Left lung (tissue), 10 donors: ENCODE data around the gene RYR2. TPM values are rescaled to one million over a fixed set of nuclear protein-coding genes. Genes with fewer than 3 reads are reported as not detected.

Source experiments
- ATAC-seq: fragments of 200-7000 bp; cut with Tn5 transposase; one replicate; pipeline ENCODE4 v1.9.1; 2020; ENCODE audit warnings: moderate library complexity
- DNase-seq, 4 donors: peaks; one replicate each; pipeline ENCODE4 v3.0.0-alpha.2; 2013 to 2020
- H3K27ac ChIP-seq, 2 donors: fragments of 200-600 bp; sonication (generic) in 1 of 2; one replicate each; pipeline versions ENCODE4 v1.5.0 to v1.8.0; 2020 to 2021
- H3K27me3 ChIP-seq, 2 donors: fragments of 200-600 bp; sonication (generic) in 1 of 2; one replicate each; pipeline versions ENCODE4 v1.5.0 to v1.8.0; 2020 to 2021
- H3K36me3 ChIP-seq, 2 donors: fragments of 200-600 bp; sonication (generic) in 1 of 2; one replicate each; pipeline versions ENCODE4 v1.5.0 to v1.8.0; 2020 to 2021
- H3K4me1 ChIP-seq, 2 donors: fragments of 200-600 bp; one replicate each; pipeline ENCODE4 v1.8.0; 2021
- H3K4me3 ChIP-seq, 2 donors: fragments of 200-600 bp; sonication (generic) in 1 of 2; one replicate each; pipeline versions ENCODE4 v1.5.0 to v1.8.0; 2020 to 2021; ENCODE audit warnings: mild to moderate bottlenecking in 1 of 2
- H3K9me3 ChIP-seq, 2 donors: fragments of 200-600 bp; sonication (generic) in 1 of 2; one replicate each; pipeline versions ENCODE4 v1.5.0 to v1.8.0; 2020 to 2021
- intact Hi-C, 2 donors: fragments of 100-400 bp; cut with DNase I; formaldehyde crosslinking; loops; one replicate each; pipeline versions ENCODE4 v1.11.2 to v1.14.2; 2022
- polyA plus RNA-seq, 6 donors: library from polyadenylated mRNA; unstranded; fragments of 120-200 nt; gene quantifications; one replicate each; pipeline ENCODE4 v1.2.1, GENCODE V29; 2013; ENCODE audit not compliant: insufficient read length in 6 of 6
- total RNA-seq, 2 donors: library from RNA; stranded (reverse); fragmentation: NEBNext Ultra II Directional; extraction: Animal tissue kit (Norgen Biotek cat#: 25700); gene quantifications; one replicate each; pipeline ENCODE4 v1.2.1, GENCODE V29; 2021
- TF ChIP-seq, protein P1 (sequence below), 2 donors: fragments of 200-600 bp; sonication (generic) in 1 of 2; IDR thresholded peaks; one replicate each; pipeline versions ENCODE4 v1.5.0 to v1.8.0; 2021; ENCODE audit warnings: antibody characterized with exemption in 2 of 2
- donor health status: DM: no; HTN: yes; CAD: no.
- donor health status: DM: no; HTN: no; CAD: no.

Gene RYR2
- total and polyA plus RNA-seq, 8 donors: 4.7 to 10.3 (median 7.6) TPM

- H3K36me3 ChIP-seq: no peaks in the 10 kb centered on the region
- no peaks in the 10 kb centered on the region for H3K4me1 ChIP-seq
- H3K27me3 ChIP-seq: no peaks in the 10 kb centered on the region
- no peaks in the 10 kb centered on the region for H3K9me3 ChIP-seq
- no peak for DNase-seq
- ATAC-seq: no peak
- intact Hi-C loops: no loop called here
- no peak overlapping the region for H3K4me3 ChIP-seq
- H3K27ac ChIP-seq: no peak overlapping the region
- TF ChIP-seq, protein P1, sequence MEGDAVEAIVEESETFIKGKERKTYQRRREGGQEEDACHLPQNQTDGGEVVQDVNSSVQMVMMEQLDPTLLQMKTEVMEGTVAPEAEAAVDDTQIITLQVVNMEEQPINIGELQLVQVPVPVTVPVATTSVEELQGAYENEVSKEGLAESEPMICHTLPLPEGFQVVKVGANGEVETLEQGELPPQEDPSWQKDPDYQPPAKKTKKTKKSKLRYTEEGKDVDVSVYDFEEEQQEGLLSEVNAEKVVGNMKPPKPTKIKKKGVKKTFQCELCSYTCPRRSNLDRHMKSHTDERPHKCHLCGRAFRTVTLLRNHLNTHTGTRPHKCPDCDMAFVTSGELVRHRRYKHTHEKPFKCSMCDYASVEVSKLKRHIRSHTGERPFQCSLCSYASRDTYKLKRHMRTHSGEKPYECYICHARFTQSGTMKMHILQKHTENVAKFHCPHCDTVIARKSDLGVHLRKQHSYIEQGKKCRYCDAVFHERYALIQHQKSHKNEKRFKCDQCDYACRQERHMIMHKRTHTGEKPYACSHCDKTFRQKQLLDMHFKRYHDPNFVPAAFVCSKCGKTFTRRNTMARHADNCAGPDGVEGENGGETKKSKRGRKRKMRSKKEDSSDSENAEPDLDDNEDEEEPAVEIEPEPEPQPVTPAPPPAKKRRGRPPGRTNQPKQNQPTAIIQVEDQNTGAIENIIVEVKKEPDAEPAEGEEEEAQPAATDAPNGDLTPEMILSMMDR (IDR thresholded peaks at IDR 0.05): no peak
Measured at GRCh38 chr1:237687804-237688203, 645.8 kb downstream of the RYR2 start.

DNA sequence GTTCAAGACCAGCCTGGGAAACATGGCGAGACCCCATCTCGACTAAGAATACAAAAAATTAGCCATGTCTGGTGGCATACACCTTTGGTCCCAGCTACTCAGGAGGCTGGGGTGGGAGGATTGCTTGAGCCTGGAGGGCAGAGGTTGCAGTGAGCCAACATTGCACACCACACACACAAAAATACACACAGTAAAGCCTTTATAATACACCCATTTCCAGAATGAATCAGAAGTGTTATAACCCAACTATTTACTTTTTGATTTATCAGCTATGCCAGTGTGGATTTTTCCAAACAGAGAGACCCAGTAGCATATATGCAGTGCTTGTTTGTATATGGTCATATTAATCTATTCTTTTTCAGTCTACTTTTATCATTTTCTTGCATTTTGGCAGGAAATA, 648.7 kb downstream of the RYR2 start:
- ATAC-seq (no peak), DNase-seq (no peak)
- no peak overlapping the region for H3K4me3 ChIP-seq
- no peaks in the 10 kb centered on the region for H3K27me3 ChIP-seq
- H3K4me1 ChIP-seq: no peaks in the 10 kb centered on the region
- no peaks in the 10 kb centered on the region for H3K36me3 ChIP-seq
- H3K27ac ChIP-seq: no peak overlapping the region
- no peaks in the 10 kb centered on the region for H3K9me3 ChIP-seq
- TF ChIP-seq, protein P1 (IDR thresholded peaks at IDR 0.05): no peak
- intact Hi-C loops: no loop called here

DNA sequence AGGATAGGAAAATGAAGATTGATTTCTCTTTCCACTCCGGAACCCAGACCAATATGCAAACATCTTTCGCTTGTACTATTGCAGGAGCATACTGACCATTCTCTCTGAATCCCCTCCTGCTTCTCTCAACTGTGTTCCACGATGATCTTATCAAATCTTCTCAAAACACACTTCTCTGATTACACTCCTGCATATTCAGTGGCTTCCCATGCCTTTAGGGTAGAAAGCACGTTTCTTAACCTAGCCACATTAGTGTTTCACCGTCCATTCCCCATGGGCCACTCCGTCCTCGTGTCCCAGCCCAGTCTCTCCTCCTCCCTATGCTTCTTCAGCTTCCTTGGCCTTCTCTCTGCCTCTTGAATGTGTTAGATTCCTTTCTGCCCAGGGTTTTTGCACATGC, 650.3 kb downstream of the RYR2 start:
- no peak overlapping the region for H3K27ac ChIP-seq
- H3K4me1 ChIP-seq: no peaks in the 10 kb centered on the region
- ATAC-seq (no peak), DNase-seq (no peak)
- H3K4me3 ChIP-seq: no peak overlapping the region
- H3K27me3 ChIP-seq: no peaks in the 10 kb centered on the region
- intact Hi-C loops: no loop called here
- TF ChIP-seq, protein P1 (IDR thresholded peaks at IDR 0.05): no peak
- H3K9me3 ChIP-seq: no peaks in the 10 kb centered on the region
- no peaks in the 10 kb centered on the region for H3K36me3 ChIP-seq

DNA sequence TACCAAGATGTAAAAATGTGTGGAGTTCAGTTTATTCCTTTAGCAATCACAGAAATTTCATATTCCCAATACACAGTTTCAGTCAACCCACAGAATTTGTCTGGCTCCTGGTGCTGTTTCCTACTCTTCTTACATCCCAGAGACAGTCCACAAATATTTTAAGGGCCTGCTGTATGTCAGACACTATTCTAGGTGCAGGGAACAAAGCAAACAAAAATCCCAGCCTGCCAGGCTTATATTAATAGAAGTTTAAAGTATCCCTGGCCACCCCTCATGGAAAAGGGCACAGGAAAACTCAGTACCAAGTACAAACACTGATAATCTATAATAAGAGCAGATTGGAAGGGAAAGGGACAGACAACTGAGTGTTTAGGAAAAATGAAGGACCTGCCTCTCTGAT, 653.9 kb downstream of the RYR2 start:
- Histone ChIP-seq H3K36me3 (no peaks in the 10 kb centered on the region), H3K27me3 (no peaks in the 10 kb centered on the region), H3K27ac (no peak overlapping the region), H3K9me3 (no peaks in the 10 kb centered on the region), H3K4me1 (no peaks in the 10 kb centered on the region), H3K4me3 (no peak overlapping the region)
- ATAC-seq (no peak), DNase-seq (no peak)
- TF ChIP-seq, protein P1 (IDR thresholded peaks at IDR 0.05): no peak
- intact Hi-C loops: no loop called here

- no peak for ATAC-seq
- H3K27ac ChIP-seq: no peak overlapping the region
Measured at GRCh38 chr1:237700181-237700580, 658.2 kb downstream of the RYR2 start.

More at GRCh38 chr1:237700181-237700580, 658.2 kb downstream of the RYR2 start:
- Histone ChIP-seq H3K9me3 (no peaks in the 10 kb centered on the region), H3K4me3 (no peak overlapping the region), H3K27me3 (no peaks in the 10 kb centered on the region), H3K4me1 (no peaks in the 10 kb centered on the region), H3K36me3 (no peaks in the 10 kb centered on the region)
- intact Hi-C loops: no loop called here
- DNase-seq: no peak
- TF ChIP-seq, protein P1 (IDR thresholded peaks at IDR 0.05): no peak
